HCT116 (cell line): ENCODE results near the gene TK1. TPM values are rescaled to one million over a fixed set of nuclear protein-coding genes. Genes with fewer than 3 reads are reported as not detected.

Experiments used
- ATAC-seq: fragments of 200-7000 bp; cut with Tn5 transposase; 2 replicates; pipeline ENCODE4 v1.9.1; 2020; ENCODE audit warnings: mild to moderate bottlenecking, moderate library complexity
- BruUV-seq: library from RNA; stranded (reverse); fragments of 400-500 nt; replicated peaks from 2 replicates; lab custom pipeline; 2021; lab: Mats Ljungman, UMichigan
- CTCF ChIA-PET: fragments of 300-600 bp; sonication (Branson Sonifier 250); formaldehyde crosslinking; loops from one replicate; lab custom pipeline; 2021; ENCODE audit warnings: antibody characterized with exemption; lab: Charles Lee
- POLR2A ChIA-PET: fragments of 300-600, 350-600 bp; sonication (Branson Sonifier 250); formaldehyde crosslinking; loops from one replicate; lab custom pipeline; 2021; ENCODE audit warnings: antibody characterized with exemption; lab: Charles Lee
- RAD21 ChIA-PET, 2 experiments: fragments of 300-600 bp; sonication (Branson Sonifier 250); formaldehyde crosslinking; loops; one replicate each; lab custom pipeline; 2023; ENCODE audit warnings: low total read pairs in 2 of 2; ENCODE audit not compliant: uncharacterized antibody in 2 of 2, unreplicated experiment in 2 of 2, low non-redundant PET in 1 of 2; lab: Charles Lee
- DNase-seq: peaks from one replicate; pipeline ENCODE4 v3.0.0-alpha.2; 2010; ENCODE audit warnings: low read depth, low spot score
- H2AFZ ChIP-seq: fragments of 200-600 bp; shearing (Covaris generic), sonication (generic); 2 replicates; pipeline ENCODE4 v1.6.1; 2017; ENCODE audit warnings: low read depth, mixed run types, mixed read lengths, antibody characterized with exemption, low read length; ENCODE audit not compliant: poor library complexity, severe bottlenecking
- H3K27ac ChIP-seq: 2 replicates; pipeline ENCODE4 v1.5.1; 2012; ENCODE audit warnings: low read depth, low read length
- H3K27me3 ChIP-seq: fragments of 200-600 bp; sonication (generic); 2 replicates; pipeline ENCODE4 v1.6.1; 2016; ENCODE audit warnings: mixed run types, low read length, mixed read lengths; ENCODE audit not compliant: insufficient read depth
- H3K36me3 ChIP-seq, 2 experiments: fragments of 200-500 bp in 1 of 2; fragments of 200-600 bp in 1 of 2; sonication (Bioruptor generic) in 1 of 2; sonication (generic) in 1 of 2; 2 replicates each; pipeline versions ENCODE4 v1.5.1 to v1.6.1; 2014 to 2016; ENCODE audit warnings: low read length in 2 of 2, inconsistent platforms in 1 of 2, mixed read lengths in 1 of 2, mixed run types in 1 of 2; ENCODE audit not compliant: insufficient read depth in 2 of 2, control insufficient read depth in 1 of 2
- H3K4me1 ChIP-seq, 2 experiments: fragments of 200-600 bp in 1 of 2; sonication (generic) in 1 of 2; 2 replicates each; pipeline versions ENCODE4 v1.5.1 to v1.6.1; 2012 to 2017; ENCODE audit warnings: low read length in 2 of 2, inconsistent platforms in 1 of 2, mild to moderate bottlenecking in 1 of 2, mixed read lengths in 1 of 2, mixed run types in 1 of 2, moderate library complexity in 1 of 2; ENCODE audit not compliant: insufficient read depth in 2 of 2, control insufficient read depth in 1 of 2
- H3K4me2 ChIP-seq: fragments of 200-600 bp; sonication (generic); 2 replicates; pipeline ENCODE4 v1.6.1; 2017; ENCODE audit warnings: mixed run types, low read length, mixed read lengths
- H3K4me3 ChIP-seq, 2 experiments: fragments of 200-600 bp in 1 of 2; sonication (generic) in 1 of 2; replicated peaks in 1 of 2; 2 replicates each; pipeline ENCODE4 v1.5.1; 2011 to 2016; ENCODE audit warnings: low read length in 2 of 2, control low read depth in 1 of 2, low read depth in 1 of 2, mild to moderate bottlenecking in 1 of 2, mixed read lengths in 1 of 2, mixed run types in 1 of 2
- H3K79me2 ChIP-seq: fragments of 200-600 bp; sonication (generic); 2 replicates; pipeline ENCODE4 v1.6.1; 2017; ENCODE audit warnings: mild to moderate bottlenecking, mixed run types, low read length, moderate library complexity, mixed read lengths; ENCODE audit not compliant: insufficient read depth
- H3K9ac ChIP-seq: fragments of 200-600 bp; sonication (generic); 2 replicates; pipeline ENCODE4 v1.6.1; 2016; ENCODE audit warnings: low read length, mixed read lengths
- H3K9me2 ChIP-seq: fragments of 200-600 bp; sonication (generic), shearing (Covaris generic); 2 replicates; pipeline ENCODE4 v1.6.1; 2017; ENCODE audit warnings: mixed run types, mild to moderate bottlenecking, moderate library complexity; ENCODE audit not compliant: insufficient read depth
- H3K9me3 ChIP-seq, 2 experiments: fragments of 200-500 bp in 1 of 2; fragments of 200-600 bp in 1 of 2; sonication (Bioruptor generic) in 1 of 2; sonication (generic) in 1 of 2; 2 replicates each; pipeline ENCODE4 v1.6.1; 2014 to 2017; ENCODE audit warnings: low read length in 2 of 2, mixed read lengths in 2 of 2, inconsistent platforms in 1 of 2, low read depth in 1 of 2, mild to moderate bottlenecking in 1 of 2, mixed run types in 1 of 2, moderate library complexity in 1 of 2; ENCODE audit not compliant: control insufficient read depth in 1 of 2, insufficient read depth in 1 of 2
- H4K20me1 ChIP-seq: fragments of 200-600 bp; sonication (generic), shearing (Covaris generic); 2 replicates; pipeline ENCODE4 v1.6.1; 2017; ENCODE audit warnings: mixed run types, mild to moderate bottlenecking, moderate library complexity; ENCODE audit not compliant: insufficient read depth
- ATF3 ChIP-seq: IDR thresholded peaks from 2 replicates; pipeline ENCODE4 v1.6.1; 2012
- CBX3 ChIP-seq: IDR thresholded peaks from 2 replicates; pipeline ENCODE4 v1.6.1; 2012; ENCODE audit warnings: low read depth
- CEBPB ChIP-seq: IDR thresholded peaks from 2 replicates; pipeline ENCODE4 v1.6.1; 2012; ENCODE audit warnings: low read depth
- CTCF ChIP-seq, 3 experiments: fragments of 200-600 bp in 1 of 3; sonication (generic) in 1 of 3; IDR thresholded peaks in 2 of 3; conservative IDR thresholded peaks in 1 of 3; 2 replicates each; pipeline ENCODE4 v1.5.1; 2012 to 2017; ENCODE audit warnings: low read depth in 2 of 3, low read length in 2 of 3, antibody characterized with exemption in 1 of 3, borderline replicate concordance in 1 of 3, control low read depth in 1 of 3, mild to moderate bottlenecking in 1 of 3, mixed read lengths in 1 of 3, mixed run types in 1 of 3, moderate library complexity in 1 of 3; ENCODE audit not compliant: insufficient read depth in 1 of 3
- EGR1 ChIP-seq: IDR thresholded peaks from 2 replicates; pipeline ENCODE4 v1.6.1; 2012; ENCODE audit warnings: low read depth
- EZH2 ChIP-seq: fragments of 200-600 bp; sonication (generic); IDR thresholded peaks from 2 replicates; pipeline ENCODE4 v1.6.1; 2017; ENCODE audit warnings: antibody characterized with exemption, mixed run types
- EZH2phosphoT487 ChIP-seq: fragments of 200-600 bp; IDR thresholded peaks from 2 replicates; pipeline ENCODE4 v1.6.1; 2018; ENCODE audit warnings: antibody characterized with exemption, borderline replicate concordance
- FOSL1 ChIP-seq: IDR thresholded peaks from 2 replicates; pipeline ENCODE4 v1.6.1; 2012; ENCODE audit warnings: low read depth
- JUND ChIP-seq: IDR thresholded peaks from 2 replicates; pipeline ENCODE4 v1.6.1; 2012
- MAX ChIP-seq: IDR thresholded peaks from 2 replicates; pipeline ENCODE4 v1.6.1; 2012
- POLR2A ChIP-seq: IDR thresholded peaks from 2 replicates; pipeline ENCODE4 v1.7.0; 2011; ENCODE audit warnings: borderline replicate concordance; ENCODE audit not compliant: insufficient read depth, insufficient read length; ENCODE audit errors: extremely low read depth
- RAD21 ChIP-seq: IDR thresholded peaks from 2 replicates; pipeline ENCODE4 v1.6.1; 2012; ENCODE audit warnings: low read depth, mild to moderate bottlenecking
- SIN3A ChIP-seq: IDR thresholded peaks from 2 replicates; pipeline ENCODE4 v1.6.1; 2012; ENCODE audit warnings: low read depth
- TCF7L2 ChIP-seq: IDR thresholded peaks from 2 replicates; pipeline ENCODE4 v1.7.0; 2011; ENCODE audit warnings: borderline replicate concordance, inconsistent platforms; ENCODE audit not compliant: insufficient read depth, insufficient read length; ENCODE audit errors: extremely low read depth
- YY1 ChIP-seq: IDR thresholded peaks from 2 replicates; pipeline ENCODE4 v1.6.1; 2011; ENCODE audit warnings: low read length, low read depth, moderate library complexity, mild to moderate bottlenecking; ENCODE audit not compliant: insufficient replicate concordance; ENCODE audit errors: extremely low read depth
- ZBTB33 ChIP-seq: IDR thresholded peaks from 2 replicates; pipeline ENCODE4 v1.6.1; 2011; ENCODE audit warnings: mild to moderate bottlenecking, low read length, moderate library complexity; ENCODE audit not compliant: insufficient replicate concordance; ENCODE audit errors: extremely low read depth
- ZFX ChIP-seq: fragments of 450-650 bp; IDR thresholded peaks from 2 replicates; pipeline ENCODE4 v1.6.1; 2017
- ZNF274 ChIP-seq: fragments of 200-500 bp; sonication (Bioruptor generic); IDR thresholded peaks from 2 replicates; pipeline ENCODE4 v1.6.1; 2014; ENCODE audit warnings: mild to moderate bottlenecking, low read depth, low read length, inconsistent platforms
- intact Hi-C: fragments of 100-400 bp; cut with micrococcal nuclease; formaldehyde crosslinking; loops from 2 replicates; pipeline ENCODE4 v1.10.0; 2022
- total RNA-seq: library from RNA; stranded (reverse); gene quantifications from one replicate; pipeline ENCODE4 v1.2.1, GENCODE V29; 2021; ENCODE audit not compliant: unreplicated experiment

TK1 gene
- total RNA-seq, 1 experiment from 2014 or later = 315 TPM

- Histone ChIP-seq H3K9me3 (no peaks in the 10 kb centered on the region), H3K27me3 (no peaks in the 10 kb centered on the region), H3K9me2 (no peaks in the 10 kb centered on the region), H3K4me1 (peaks cover 19 to 32% of the 10 kb centered on the region in 2 experiments; a peak in 3 of 4 replicates), H4K20me1 (no peaks in the 10 kb centered on the region), H3K9ac (no peak overlapping the region), H3K36me3 (peaks cover 5 to 25% of the 10 kb centered on the region in 2 experiments; a peak in 3 of 4 replicates), H3K27ac (no peak overlapping the region; the same call in 1 of the 2 replicates), H3K4me2 (no peak overlapping the region), H2AFZ (no peak overlapping the region), H3K79me2 (peaks cover 17% of the 10 kb centered on the region; the same call in 1 of the 2 replicates), H3K4me3 (no peak overlapping the region)
- no peak for ATAC-seq
- intact Hi-C loops = loop anchor here (5.0 kb wide), 1 partner anchor 127 kb away; no protein-coding TSS in a partner anchor
- no TSS peak for BruUV-seq
- RAD21 ChIA-PET = no interaction called here
- TF ChIP-seq FOSL1 (no peak), POLR2A (no peak), TCF7L2 (no peak), JUND (no peak), CTCF (IDR thresholded peaks at IDR 0.05 in 2 of 3, conservative IDR thresholded peaks at IDR 0.05 in 1 of 3; ENCODE audit: borderline replicate concordance in 1 of 3, insufficient read depth in 1 of 3, low read depth in 2 of 3, low read length in 2 of 3) (no peak), ATF3 (no peak), CBX3 (no peak), EGR1 (no peak), YY1 (no peak), ZFX (no peak), MAX (no peak), ZNF274 (no peak), SIN3A (no peak), CEBPB (no peak), EZH2phosphoT487 (no peak), ZBTB33 (no peak), RAD21 (no peak), EZH2 (no peak)
- CTCF ChIA-PET = no interaction called here
- POLR2A ChIA-PET = no interaction called here
- DNase-seq = no peak
Observed at GRCh38 chr17:78125138-78125913, 61.5 kb downstream of the TK1 start.
